HL-60/S4 treated with phorbol 12-myristate 13-acetate at 8.2 ng/mL for 4 days and 3 days (cell line): ENCODE results near the gene PGBD5.

Experiments used
- in situ Hi-C: fragments of 300-500 bp; cut with MboI; formaldehyde crosslinking; loops from 2 replicates; pipeline ENCODE4 v1.15.0; 2022; ENCODE audit warnings: low sequenced_read_pairs

Gene PGBD5

GRCh38 chr1:230309646-230310177 is 116.4 kb downstream of the PGBD5 start:
- in situ Hi-C loops: loop anchor here (25.0 kb wide), 1 partner anchor 647 kb away; no protein-coding TSS in a partner anchor

GRCh38 chr1:230308821-230309220 is 117.3 kb downstream of the PGBD5 start:
- in situ Hi-C loops: loop anchor here (25.0 kb wide), 1 partner anchor 647 kb away; no protein-coding TSS in a partner anchor

GRCh38 chr1:230308039-230308438 is 118.1 kb downstream of the PGBD5 start:
- in situ Hi-C loops: loop anchor here (25.0 kb wide), 1 partner anchor 646 kb away; no protein-coding TSS in a partner anchor

- in situ Hi-C loops: loop anchor here (25.0 kb wide), 1 partner anchor 645 kb away; no protein-coding TSS in a partner anchor
Observed at GRCh38 chr1:230307213-230307612, 118.9 kb downstream of the PGBD5 start.

DNA sequence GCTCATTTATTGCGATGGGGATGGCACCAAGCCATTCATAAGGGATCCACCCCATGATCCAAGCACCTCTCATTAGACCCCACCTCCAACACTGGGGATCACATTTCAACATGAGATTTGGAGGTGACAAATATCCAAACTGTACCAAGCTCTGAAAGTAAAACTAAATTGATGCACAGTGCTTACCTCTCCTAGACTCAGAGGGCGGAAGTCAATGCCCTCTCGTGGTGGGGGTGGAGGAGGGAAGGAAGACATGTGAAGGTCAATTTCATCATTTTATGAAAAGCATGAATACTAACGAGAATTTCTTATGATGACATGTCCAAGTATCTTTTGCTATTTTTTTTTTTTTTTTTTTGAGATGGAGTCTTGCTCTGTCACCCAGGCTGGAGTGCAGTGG is 120.0 kb downstream of the PGBD5 start:
- in situ Hi-C loops: loop anchor here (25.0 kb wide), 1 partner anchor 644 kb away; no protein-coding TSS in a partner anchor

- in situ Hi-C loops: loop anchor here (25.0 kb wide), 1 partner anchor 642 kb away; no protein-coding TSS in a partner anchor
Observed at GRCh38 chr1:230303822-230304221, 122.3 kb downstream of the PGBD5 start.

GRCh38 chr1:230303069-230303468 is 123.1 kb downstream of the PGBD5 start:
- in situ Hi-C loops: loop anchor here (25.0 kb wide), 1 partner anchor 641 kb away; no protein-coding TSS in a partner anchor

DNA sequence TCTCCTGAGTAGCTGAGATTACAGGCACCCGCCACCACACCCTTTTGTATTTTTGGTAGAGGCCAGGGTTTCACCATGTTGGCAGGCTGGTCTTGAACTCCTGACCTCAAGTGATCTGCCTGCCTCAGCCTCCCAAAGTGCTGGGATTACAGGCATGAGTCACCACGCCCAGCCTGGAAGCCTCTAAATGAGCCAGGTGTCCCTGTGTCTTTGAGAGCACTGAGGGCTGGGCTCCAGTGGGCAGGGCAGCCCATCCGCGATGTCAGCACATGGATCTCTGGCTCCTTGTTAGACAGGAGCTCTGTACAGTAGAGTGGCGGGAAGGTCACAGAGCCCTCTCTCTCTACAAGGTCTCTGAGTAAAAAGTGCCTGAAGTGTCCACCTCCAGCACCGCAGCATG is 124.3 kb downstream of the PGBD5 start:
- in situ Hi-C loops: loop anchor here (25.0 kb wide), 1 partner anchor 640 kb away; no protein-coding TSS in a partner anchor

DNA sequence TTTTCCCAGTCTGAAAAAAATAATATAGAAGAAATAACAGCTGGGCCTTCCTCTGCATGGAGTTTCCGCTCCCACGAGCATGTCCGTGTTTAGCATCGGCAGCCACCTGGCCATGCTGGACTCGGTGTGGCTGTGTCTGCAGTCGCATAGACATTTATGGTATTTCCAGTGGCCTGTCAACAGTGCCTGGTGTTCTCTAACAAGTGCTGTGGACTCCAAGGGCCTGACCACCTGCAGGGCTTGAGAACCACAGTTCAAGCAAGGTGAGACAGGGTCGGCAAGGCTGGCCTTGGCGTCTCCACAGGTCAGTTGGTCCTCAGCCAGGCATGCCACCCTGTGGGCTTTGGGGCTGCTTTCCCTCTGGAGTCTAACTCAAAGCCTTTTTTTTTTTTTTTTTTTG is 124.8 kb downstream of the PGBD5 start:
- in situ Hi-C loops: loop anchor here (25.0 kb wide), 1 partner anchor 639 kb away; no protein-coding TSS in a partner anchor

- in situ Hi-C loops: loop anchor here (25.0 kb wide), 1 partner anchor 638 kb away; no protein-coding TSS in a partner anchor
Observed at GRCh38 chr1:230300322-230301301, 125.5 kb downstream of the PGBD5 start.

DNA sequence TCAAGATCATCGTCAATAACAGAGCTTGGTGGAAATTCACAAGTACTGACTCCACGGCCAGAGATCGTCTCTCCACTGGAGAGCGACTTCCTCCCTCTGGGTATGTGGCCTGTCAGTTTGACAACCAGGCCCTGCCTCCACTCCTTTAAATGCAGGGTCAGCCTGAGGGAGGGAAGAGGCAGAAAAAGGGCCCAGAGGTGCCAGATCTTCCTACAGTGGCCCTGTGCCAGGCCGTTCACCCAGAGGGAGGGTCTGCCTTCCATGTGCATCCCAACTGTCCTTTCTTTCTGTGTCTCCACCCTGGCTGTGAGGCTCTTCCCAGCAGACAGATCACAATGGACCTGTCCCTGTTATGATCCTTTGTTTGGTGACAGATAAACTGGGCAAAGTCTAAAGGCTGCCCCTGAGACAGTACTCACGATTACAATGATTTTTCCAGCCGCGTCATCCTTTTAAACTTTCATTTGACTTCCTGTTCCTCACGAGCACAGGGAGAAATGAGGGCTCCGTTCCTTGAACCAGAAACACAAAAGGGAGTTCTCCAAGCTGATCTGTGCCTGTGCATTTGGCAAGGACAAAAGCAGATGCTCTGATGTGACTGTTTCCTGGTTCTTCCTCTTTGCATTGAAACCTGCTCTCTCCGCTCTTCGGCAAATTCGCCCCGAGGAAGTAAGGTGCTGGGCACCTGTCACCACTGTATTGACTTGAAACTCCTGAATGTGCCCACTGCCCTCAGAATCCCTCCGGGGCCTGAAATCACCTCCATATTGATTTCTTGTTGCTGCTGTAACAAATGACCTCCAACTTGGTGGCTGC is 126.7 kb downstream of the PGBD5 start:
- in situ Hi-C loops: loop anchor here (25.0 kb wide), 1 partner anchor 637 kb away; no protein-coding TSS in a partner anchor

- in situ Hi-C loops: no loop called here
Observed at GRCh38 chr1:230295367-230295766, 130.8 kb downstream of the PGBD5 start.

DNA sequence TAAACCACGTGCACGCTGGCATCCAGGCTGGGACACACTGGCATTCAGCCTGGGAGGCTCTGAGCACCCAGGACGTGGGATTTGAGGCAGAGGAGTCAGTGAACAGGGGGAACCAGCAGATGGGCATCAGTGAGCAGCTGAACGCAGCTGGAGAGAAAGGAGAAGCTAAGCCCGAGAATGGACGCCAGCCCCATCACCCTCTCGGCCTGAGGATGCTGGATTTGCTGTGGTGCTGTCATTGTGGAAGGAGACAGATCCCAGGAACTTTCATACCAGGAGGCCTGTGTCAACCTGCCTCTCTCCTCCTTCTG is 132.8 kb downstream of the PGBD5 start:
- in situ Hi-C loops: no loop called here

DNA sequence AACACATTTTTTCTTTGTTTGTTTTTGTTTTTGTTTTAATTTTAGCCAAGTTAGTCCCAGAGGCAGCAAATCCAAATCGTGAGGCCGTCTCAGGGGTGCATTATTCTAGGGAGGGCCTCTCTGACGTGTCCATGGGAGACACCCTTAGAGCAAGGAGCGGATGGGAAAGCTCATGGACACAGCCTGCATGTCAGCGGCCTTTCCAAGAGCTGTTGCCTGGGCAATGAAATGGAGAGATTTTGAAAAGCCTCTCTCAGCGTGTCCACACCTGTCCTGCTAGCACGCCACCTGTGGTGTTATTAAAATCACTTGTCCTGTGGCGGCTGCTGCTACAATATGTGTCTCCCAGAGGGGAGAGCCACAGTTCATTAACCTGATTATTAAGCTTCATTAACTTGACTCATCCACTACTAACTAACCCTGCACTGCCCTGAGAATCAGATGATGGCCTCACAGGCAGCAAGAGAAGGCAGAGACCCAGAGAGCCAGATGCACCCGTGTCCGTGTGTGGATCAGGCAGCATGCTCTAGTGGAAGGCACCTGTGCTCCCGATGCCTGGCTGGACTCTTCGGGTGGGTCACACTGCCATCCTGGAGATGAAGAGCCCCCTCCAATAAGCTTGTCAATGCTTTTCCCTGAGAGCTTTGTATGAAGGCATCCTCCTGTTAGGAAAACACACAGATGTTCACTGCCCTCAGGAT is 133.3 kb downstream of the PGBD5 start:
- in situ Hi-C loops: no loop called here

DNA sequence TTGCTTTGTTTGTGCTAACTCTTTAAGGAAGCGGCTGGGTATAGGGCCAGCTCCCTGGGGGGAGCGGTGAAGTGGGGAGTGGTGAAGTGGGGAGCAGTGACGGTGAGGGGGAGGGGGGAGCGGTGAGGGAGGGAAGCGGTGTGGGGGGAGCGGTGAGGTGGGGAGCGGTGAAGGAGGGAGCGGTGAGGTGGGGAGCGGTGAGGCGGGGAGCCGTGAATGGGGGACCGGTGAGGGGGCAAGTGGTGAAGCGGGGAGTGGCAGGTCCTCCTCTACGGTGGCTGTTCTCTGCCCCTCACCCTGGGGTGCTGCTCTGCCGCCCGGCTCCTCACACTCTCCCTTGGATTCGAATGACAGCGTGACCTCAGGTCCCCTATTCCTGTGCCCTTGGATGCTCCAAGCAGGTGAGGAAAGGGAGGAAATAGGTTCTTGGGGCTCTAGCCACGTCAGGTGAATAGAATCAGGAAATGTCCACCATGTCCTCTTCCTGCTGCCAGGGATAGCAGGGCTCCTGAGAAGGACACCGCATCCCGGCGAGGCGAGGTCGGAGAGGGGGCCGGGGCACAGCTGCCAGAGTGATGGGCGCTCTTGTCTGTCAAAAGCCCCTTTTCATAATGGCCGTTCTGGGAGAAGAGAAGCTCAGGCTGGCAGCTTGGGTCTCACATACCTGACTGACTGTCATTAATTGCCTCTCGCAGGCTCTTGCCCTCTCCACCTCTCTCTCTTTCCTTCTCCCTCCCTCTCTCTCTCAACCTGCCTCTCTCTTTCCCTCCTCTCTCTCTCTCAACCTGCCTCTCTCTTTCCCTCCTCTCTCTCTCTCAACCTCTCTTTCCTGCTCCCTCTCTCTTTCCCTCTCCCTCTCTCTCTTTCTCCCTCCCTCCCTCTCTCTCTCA is 134.2 kb downstream of the PGBD5 start:
- in situ Hi-C loops: no loop called here

DNA sequence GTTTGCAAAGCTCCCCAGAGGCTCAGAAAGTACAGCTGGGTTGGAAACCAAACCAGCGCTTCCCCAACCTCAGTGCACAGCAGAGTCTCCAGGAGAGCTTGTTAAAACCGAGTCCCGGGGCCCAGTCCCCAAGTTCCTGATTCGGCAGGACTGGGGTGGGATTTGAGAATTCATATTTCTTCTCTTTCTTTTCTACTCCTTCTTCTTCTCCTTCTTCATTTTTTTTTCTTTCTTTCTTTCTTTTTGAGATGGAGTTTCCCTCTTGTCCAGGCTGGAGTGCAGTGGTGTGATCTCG is 136.8 kb downstream of the PGBD5 start:
- in situ Hi-C loops: no loop called here

DNA sequence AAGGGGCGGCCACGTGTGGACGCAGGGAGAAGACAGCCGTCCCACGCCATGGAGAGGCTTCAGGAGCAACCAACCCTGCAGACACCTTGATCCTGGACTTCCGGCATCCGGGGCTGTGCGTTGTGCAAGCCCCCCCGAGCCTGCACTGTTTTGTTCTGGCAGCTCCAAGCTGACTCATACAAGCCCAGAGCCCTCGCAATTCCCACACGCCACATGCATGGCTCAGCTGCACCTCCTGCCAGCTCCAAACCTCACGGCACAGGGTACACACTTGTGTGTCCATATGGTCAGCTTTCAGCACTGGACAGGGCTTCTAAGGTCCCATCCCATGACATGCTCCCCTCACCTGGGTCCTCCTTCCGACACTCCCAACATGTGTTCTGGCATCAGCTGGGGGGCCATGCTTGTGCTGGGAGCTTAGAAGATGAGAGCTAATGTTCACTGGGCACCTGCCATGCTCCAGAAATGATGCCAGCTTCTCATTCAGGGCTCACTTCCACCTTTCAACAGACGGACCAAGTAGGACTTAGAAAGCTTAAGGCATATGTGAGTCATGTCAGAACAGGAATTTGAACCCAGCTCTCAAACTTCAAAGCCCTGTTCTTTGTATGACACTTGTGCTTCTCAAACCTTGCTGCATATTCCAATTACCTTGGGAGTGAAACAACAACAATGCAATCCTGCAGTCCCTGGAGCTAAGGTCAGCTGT is 137.3 kb downstream of the PGBD5 start:
- in situ Hi-C loops: no loop called here

- in situ Hi-C loops: no loop called here
Observed at GRCh38 chr1:230287674-230288315, 138.3 kb downstream of the PGBD5 start.
